Stimulated activated CD4-positive, alpha-beta T cell treated with anti-CD3 and anti-CD28 coated beads, Interleukin-4, amount 100 ng/mL, for 1 hour (primary cell): ENCODE data around the gene PRR23A.

ENCODE experiments used
- DNase-seq: peaks from one replicate; pipeline ENCODE4 v3.0.0-alpha.2; 2020

Gene PRR23A

GRCh38 chr3:138971766-138972320, 34.2 kb downstream of the PRR23A start:
- no peak for DNase-seq

- no peak for DNase-seq
These were observed 41.1 kb downstream of the PRR23A start for GRCh38 chr3:138964923-138965322.

- DNase-seq: no peak
These were observed 41.8 kb downstream of the PRR23A start for GRCh38 chr3:138964264-138964663.

GRCh38 chr3:138962854-138963560, 43.1 kb downstream of the PRR23A start:
- DNase-seq: no peak

GRCh38 chr3:138960417-138960852, 45.6 kb downstream of the PRR23A start:
- no peak for DNase-seq
